ENCODE results near the gene KIN.
"Not testable (repeated sequence)": the region's sequence is repeated elsewhere in the genome, so short reads cannot be mapped to it uniquely, and the experiment has no call there.

The KIN gene

GRCh38 chr10:7813481-7813880 is 25.7 kb upstream of the KIN start:
- no peak overlapping the region for H3K4me3 ChIP-seq (replicated peaks; ENCODE audit: insufficient read depth, low read length)
- no peak for TF ChIP-seq GABPA (IDR thresholded peaks at IDR 0.05; ENCODE audit: low read depth)
- TF ChIP-seq, protein P1, sequence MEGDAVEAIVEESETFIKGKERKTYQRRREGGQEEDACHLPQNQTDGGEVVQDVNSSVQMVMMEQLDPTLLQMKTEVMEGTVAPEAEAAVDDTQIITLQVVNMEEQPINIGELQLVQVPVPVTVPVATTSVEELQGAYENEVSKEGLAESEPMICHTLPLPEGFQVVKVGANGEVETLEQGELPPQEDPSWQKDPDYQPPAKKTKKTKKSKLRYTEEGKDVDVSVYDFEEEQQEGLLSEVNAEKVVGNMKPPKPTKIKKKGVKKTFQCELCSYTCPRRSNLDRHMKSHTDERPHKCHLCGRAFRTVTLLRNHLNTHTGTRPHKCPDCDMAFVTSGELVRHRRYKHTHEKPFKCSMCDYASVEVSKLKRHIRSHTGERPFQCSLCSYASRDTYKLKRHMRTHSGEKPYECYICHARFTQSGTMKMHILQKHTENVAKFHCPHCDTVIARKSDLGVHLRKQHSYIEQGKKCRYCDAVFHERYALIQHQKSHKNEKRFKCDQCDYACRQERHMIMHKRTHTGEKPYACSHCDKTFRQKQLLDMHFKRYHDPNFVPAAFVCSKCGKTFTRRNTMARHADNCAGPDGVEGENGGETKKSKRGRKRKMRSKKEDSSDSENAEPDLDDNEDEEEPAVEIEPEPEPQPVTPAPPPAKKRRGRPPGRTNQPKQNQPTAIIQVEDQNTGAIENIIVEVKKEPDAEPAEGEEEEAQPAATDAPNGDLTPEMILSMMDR (IDR thresholded peaks at IDR 0.05; ENCODE audit: insufficient read depth, low read length): no peak
- no peak overlapping the region for H3K27ac ChIP-seq (replicated peaks)
- DNase-seq (ENCODE audit: low read depth in 1 of 2, low spot score in 1 of 2): no peak
- no peaks in the 10 kb centered on the region for H3K27me3 ChIP-seq (ENCODE audit: insufficient read depth, poor library complexity, severe bottlenecking)

DNA sequence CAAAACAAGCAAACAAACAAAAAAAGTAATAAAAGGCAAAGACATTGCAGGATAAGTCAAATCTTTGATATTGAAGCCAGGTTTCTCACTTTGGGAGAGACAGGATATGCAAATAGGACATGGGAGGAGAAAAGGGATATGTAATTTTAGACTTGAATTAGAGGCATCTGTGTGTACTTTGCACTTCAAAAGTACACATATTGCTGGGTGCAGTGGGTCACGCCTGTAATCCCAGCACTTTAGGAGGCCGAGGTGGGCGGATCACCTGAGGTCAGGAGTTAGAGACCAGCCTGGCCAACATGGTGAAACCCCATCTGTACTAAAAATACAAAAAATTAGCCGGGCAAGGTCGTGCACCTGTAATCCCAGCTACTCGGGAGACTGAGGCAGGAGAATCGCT is 23.9 kb upstream of the KIN start:
- DNase-seq (ENCODE audit: low read depth in 1 of 2, low spot score in 1 of 2); H3K27me3 ChIP-seq (ENCODE audit: insufficient read depth, poor library complexity, severe bottlenecking); H3K27ac ChIP-seq (replicated peaks); H3K4me3 ChIP-seq (replicated peaks; ENCODE audit: insufficient read depth, low read length): not testable (repeated sequence)

- Histone ChIP-seq H3K4me3 (replicated peaks; ENCODE audit: insufficient read depth, low read length) (no peak overlapping the region), H3K27me3 (ENCODE audit: insufficient read depth, poor library complexity, severe bottlenecking) (no peaks in the 10 kb centered on the region), H3K27ac (replicated peaks) (no peak overlapping the region)
- DNase-seq (ENCODE audit: low read depth in 1 of 2, low spot score in 1 of 2): no peak
- no peak for TF ChIP-seq POLR2AphosphoS5 (IDR thresholded peaks at IDR 0.05; ENCODE audit: low read depth)
- TF ChIP-seq SPI1 (IDR thresholded peaks at IDR 0.05; ENCODE audit: borderline replicate concordance, low read depth): no peak
- TF ChIP-seq REST (IDR thresholded peaks at IDR 0.05; ENCODE audit: insufficient replicate concordance, low read depth): no peak
- TF ChIP-seq, protein P1 (IDR thresholded peaks at IDR 0.05; ENCODE audit: insufficient read depth, low read length): no peak
- no peak for TF ChIP-seq GABPA (IDR thresholded peaks at IDR 0.05; ENCODE audit: low read depth)
These were observed 23.2 kb upstream of the KIN start for GRCh38 chr10:7811000-7811399.

DNA sequence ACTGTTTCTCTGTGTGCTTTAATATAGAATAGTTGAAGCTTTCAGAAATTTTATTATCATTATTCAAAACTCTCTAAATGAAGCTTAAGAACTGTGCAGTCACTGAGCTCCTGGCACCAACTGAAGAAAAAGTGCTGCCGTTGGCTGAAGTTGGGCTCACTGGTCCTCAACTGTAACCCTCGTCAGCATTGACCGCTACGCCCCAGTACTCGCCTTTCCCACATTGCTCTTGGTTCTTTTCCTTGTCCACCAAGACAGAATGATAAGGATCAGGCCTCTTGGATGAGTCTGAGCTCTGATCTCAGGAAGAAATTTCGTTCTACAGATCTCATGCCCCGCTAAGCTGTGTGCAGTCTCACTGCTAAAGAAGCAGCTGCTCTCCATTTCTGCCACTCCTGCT is 22.6 kb upstream of the KIN start:
- no peaks in the 10 kb centered on the region for H3K27me3 ChIP-seq (ENCODE audit: insufficient read depth, poor library complexity, severe bottlenecking)
- no peak overlapping the region for H3K4me3 ChIP-seq (replicated peaks; ENCODE audit: insufficient read depth, low read length)
- no peak for DNase-seq (ENCODE audit: low read depth in 1 of 2, low spot score in 1 of 2)
- no peak overlapping the region for H3K27ac ChIP-seq (replicated peaks)
- TF ChIP-seq SPI1 (IDR thresholded peaks at IDR 0.05; ENCODE audit: borderline replicate concordance, low read depth): no peak
- TF ChIP-seq POLR2AphosphoS5 (IDR thresholded peaks at IDR 0.05; ENCODE audit: low read depth): no peak
- TF ChIP-seq REST (IDR thresholded peaks at IDR 0.05; ENCODE audit: insufficient replicate concordance, low read depth): no peak
- TF ChIP-seq, protein P1 (IDR thresholded peaks at IDR 0.05; ENCODE audit: insufficient read depth, low read length): no peak
- no peak for TF ChIP-seq GABPA (IDR thresholded peaks at IDR 0.05; ENCODE audit: low read depth)
